Measurements from ENCODE around the gene GPRIN2.
A peak's percentile ranks its signal among the peaks of the same experiment; 100 is the strongest.
"Not testable (repeated sequence)": the region's sequence is repeated elsewhere in the genome, so short reads cannot be mapped to it uniquely, and the experiment has no call there.

GPRIN2 gene

GRCh38 chr10:46556515-46557318, at the start of gene GPRIN2:
Gene GPRIN2, minus strand, starts transcription at chr10:46556658. Its CDS starts 5,922 bp downstream, at chr10:46550736.
- in situ Hi-C loops (cut with MboI; ENCODE audit: low pct_unique_long_range_greater_than_20kb, low sequenced_read_pairs) = no loop called here
- no peak for DNase-seq

GRCh38 chr10:46600516-46600915, 44.1 kb upstream of the GPRIN2 start:
- in situ Hi-C loops (cut with MboI; ENCODE audit: low pct_unique_long_range_greater_than_20kb, low sequenced_read_pairs); DNase-seq: not testable (repeated sequence)

DNA sequence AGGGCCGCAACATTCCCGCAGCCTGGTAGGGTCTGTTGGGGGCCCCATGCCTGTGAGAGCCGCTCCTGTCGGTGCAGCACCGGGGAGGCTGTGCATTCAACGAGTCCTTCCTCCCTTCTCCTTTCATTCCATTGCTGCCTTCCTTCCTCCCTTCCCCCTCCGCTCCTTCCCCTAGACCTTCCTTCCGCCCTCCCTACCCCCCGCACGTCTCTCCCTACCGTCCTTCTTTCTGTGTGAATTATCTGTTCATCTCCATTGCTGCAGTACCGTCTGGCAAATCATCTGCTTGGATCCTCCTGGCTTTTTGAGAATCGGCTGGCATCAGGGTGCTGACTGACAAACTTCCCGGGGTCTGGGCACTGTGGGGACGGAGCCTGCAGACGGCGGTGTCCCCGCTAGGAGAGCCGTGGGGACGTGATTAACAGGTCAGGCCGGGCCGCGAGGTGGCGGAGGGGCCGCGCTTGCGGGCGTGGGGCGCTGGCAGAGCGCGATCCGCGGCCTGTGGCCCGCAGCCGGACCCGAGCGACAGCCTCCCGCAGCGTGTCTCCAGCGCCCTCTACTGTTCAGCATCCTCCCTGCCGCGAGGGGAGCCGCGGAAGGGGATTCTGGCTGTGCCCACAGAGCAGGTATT, 41.3 kb upstream of the GPRIN2 start:
- in situ Hi-C loops (cut with MboI; ENCODE audit: low pct_unique_long_range_greater_than_20kb, low sequenced_read_pairs) = not testable (repeated sequence)

GRCh38 chr10:46596570-46596969, 40.1 kb upstream of the GPRIN2 start:
- in situ Hi-C loops (cut with MboI; ENCODE audit: low pct_unique_long_range_greater_than_20kb, low sequenced_read_pairs); DNase-seq: not testable (repeated sequence)

More for the DNA sequence above, 41.3 kb upstream of the GPRIN2 start:
- peak; percentile 0 for DNase-seq

DNA sequence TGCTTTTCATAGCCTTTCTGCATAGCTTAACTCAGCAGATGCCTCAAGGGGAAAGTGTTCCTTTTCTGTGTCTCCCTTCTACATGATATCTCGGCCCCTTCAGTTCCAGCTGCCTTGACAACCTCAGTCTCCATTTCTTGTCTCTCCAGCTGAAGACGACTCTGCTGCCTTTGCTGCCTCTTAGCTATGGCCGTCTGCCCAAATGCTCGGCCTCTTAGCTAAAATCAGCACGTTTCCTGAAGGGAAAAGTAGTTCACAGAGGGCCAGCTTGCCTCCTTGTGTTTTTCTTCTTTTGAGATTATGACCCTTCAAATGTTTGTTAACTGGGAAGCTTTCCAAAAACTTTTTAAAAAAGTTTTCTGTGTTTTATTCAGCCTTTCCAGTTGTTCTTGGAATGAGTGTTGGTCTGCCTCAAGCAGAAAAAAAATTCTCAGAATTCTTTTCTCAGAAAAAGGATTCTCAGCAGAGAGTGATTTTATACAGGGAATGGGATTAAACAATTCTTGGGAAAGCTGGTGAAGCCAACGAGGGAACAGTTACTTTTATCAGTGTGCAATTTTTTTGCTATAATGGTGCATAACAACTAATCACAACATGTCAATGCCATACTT, 38.1 kb upstream of the GPRIN2 start:
- in situ Hi-C loops (cut with MboI; ENCODE audit: low pct_unique_long_range_greater_than_20kb, low sequenced_read_pairs) = not testable (repeated sequence)

GRCh38 chr10:46593307-46593706, 36.8 kb upstream of the GPRIN2 start:
- DNase-seq; in situ Hi-C loops (cut with MboI; ENCODE audit: low pct_unique_long_range_greater_than_20kb, low sequenced_read_pairs): not testable (repeated sequence)

More for the DNA sequence above, 38.1 kb upstream of the GPRIN2 start:
- DNase-seq = not testable (repeated sequence)

DNA sequence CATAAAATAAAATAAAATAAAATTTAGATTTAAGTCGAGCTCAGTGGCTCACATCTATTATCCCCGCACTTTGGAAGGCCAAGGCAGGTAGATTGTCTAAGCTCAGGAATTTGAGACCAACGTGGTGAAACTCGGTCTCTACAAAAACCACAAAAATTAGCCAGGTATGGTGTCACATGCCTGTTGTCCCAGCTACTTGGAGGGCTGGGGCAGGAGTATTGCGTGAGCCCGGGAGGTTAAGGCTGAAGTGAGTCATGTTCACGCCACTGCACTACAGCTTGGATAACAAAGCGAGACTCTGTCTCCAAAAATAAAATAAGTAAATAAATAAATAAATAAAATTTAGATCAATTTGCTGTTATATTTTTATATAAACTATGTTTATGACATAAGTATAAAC, 34.6 kb upstream of the GPRIN2 start:
- in situ Hi-C loops (cut with MboI; ENCODE audit: low pct_unique_long_range_greater_than_20kb, low sequenced_read_pairs); DNase-seq: not testable (repeated sequence)

DNA sequence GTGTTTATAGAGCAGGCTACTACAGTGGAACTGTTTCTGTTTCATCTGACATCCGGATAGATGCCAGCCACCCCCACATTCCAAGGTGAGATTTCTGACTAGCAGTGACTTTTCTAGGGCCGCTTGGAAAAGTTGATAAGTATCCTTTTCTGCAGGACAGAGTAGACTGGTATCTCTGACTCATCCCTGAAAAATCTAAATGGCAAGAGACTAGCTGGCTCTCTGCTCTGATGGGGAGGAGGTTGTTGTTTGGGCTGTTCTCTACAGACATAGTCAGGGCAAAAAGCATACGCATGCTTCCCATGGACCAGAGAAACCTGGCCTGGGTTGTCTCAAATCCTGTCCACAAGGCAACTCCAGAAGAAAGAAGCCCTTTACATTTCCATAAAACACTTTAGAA, 33.1 kb upstream of the GPRIN2 start:
- DNase-seq; in situ Hi-C loops (cut with MboI; ENCODE audit: low pct_unique_long_range_greater_than_20kb, low sequenced_read_pairs): not testable (repeated sequence)

- DNase-seq; in situ Hi-C loops (cut with MboI; ENCODE audit: low pct_unique_long_range_greater_than_20kb, low sequenced_read_pairs): not testable (repeated sequence)
Measured at GRCh38 chr10:46588221-46588620, 31.8 kb upstream of the GPRIN2 start.

DNA sequence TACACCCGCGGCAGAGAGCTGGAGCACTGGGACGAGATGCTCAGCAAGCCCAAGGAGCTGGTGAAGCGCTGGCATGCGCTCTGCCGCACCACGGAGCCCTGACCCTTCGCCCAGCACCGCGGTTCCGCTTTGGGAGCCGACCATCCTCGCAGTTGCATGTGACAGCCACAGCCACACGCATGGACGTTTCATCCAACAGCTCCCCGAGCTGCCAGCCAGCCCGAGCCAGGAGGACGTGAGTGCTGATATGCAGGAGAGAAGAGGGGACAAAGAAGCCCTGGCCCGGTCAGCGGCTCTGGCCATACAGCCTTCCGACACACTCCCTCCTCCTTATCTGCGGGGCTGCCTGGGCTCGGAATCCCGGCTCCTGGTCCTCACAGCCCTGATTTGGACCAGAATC, 31.1 kb upstream of the GPRIN2 start:
- DNase-seq; in situ Hi-C loops (cut with MboI; ENCODE audit: low pct_unique_long_range_greater_than_20kb, low sequenced_read_pairs): not testable (repeated sequence)

DNA sequence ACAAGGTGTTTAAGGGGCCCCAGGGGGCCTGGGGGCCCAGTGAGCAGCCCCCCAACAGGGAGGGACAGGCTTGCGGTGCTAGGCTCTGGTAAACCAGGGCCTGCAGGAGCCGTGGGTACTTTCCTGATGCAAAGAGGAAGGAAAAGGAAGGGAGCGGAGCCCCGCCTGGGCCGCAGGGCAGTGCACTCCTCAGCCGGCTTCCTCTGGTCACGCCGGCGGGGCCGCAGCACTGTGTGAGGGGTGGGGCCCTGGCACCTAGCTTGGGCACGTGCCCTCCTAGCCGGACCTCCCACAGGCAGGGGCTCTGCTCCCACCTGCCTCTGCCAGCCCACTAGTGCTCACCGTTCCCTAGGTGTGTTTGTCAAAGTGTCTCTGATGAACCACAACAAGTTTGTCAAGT, 28.8 kb upstream of the GPRIN2 start:
- DNase-seq; in situ Hi-C loops (cut with MboI; ENCODE audit: low pct_unique_long_range_greater_than_20kb, low sequenced_read_pairs): not testable (repeated sequence)

DNA sequence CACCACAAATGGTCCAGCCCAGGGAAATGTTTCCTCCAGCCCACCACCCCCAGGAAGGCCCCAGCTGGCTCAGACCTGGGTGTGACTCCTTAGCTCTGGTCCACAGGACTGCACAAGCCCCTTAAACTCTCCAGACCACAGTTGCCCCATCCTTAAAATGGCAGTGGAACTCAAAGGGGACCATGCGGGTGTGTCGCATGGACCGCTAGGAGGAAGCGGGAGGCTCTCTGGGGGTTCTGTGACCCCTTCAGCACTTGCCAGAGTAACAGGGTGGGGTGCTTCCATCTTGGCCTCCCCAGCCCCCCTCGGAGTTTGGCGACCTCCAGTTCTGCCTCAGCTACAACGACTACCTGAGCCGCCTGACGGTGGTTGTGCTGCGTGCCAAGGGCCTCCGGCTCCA, 27.7 kb upstream of the GPRIN2 start:
- in situ Hi-C loops (cut with MboI; ENCODE audit: low pct_unique_long_range_greater_than_20kb, low sequenced_read_pairs); DNase-seq: not testable (repeated sequence)

DNA sequence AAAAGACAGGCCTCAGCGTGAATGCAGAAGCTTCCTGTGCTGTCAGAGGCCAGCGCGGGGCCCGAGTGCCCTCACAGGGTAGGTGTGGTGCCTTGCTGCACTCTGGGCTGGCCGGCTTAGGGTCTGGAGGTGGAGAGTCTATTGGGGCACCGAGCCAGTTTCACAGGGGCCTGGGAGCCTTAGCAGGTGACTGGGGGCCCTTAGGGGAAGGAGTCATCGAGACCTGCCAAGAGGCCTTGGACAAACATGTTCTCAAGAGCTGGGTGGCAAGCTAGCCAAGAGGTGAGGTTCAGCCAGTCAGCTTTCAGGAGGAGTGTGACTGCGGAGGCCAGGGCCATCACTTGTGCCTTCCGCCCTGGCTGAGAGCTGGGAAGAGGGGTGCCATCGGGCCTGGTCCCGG, 26.1 kb upstream of the GPRIN2 start:
- in situ Hi-C loops (cut with MboI; ENCODE audit: low pct_unique_long_range_greater_than_20kb, low sequenced_read_pairs); DNase-seq: not testable (repeated sequence)

- DNase-seq; in situ Hi-C loops (cut with MboI; ENCODE audit: low pct_unique_long_range_greater_than_20kb, low sequenced_read_pairs): not testable (repeated sequence)
Measured at GRCh38 chr10:46581997-46582396, 25.5 kb upstream of the GPRIN2 start.

- in situ Hi-C loops (cut with MboI; ENCODE audit: low pct_unique_long_range_greater_than_20kb, low sequenced_read_pairs); DNase-seq: not testable (repeated sequence)
Measured at GRCh38 chr10:46579378-46579777, 22.9 kb upstream of the GPRIN2 start.

- in situ Hi-C loops (cut with MboI; ENCODE audit: low pct_unique_long_range_greater_than_20kb, low sequenced_read_pairs); DNase-seq: not testable (repeated sequence)
Measured at GRCh38 chr10:46578474-46579178, 22.2 kb upstream of the GPRIN2 start, which contains the start of gene SYT15. Gene SYT15, plus strand, starts transcription at chr10:46579128. Its CDS starts 41 bp downstream, at chr10:46579169.

DNA sequence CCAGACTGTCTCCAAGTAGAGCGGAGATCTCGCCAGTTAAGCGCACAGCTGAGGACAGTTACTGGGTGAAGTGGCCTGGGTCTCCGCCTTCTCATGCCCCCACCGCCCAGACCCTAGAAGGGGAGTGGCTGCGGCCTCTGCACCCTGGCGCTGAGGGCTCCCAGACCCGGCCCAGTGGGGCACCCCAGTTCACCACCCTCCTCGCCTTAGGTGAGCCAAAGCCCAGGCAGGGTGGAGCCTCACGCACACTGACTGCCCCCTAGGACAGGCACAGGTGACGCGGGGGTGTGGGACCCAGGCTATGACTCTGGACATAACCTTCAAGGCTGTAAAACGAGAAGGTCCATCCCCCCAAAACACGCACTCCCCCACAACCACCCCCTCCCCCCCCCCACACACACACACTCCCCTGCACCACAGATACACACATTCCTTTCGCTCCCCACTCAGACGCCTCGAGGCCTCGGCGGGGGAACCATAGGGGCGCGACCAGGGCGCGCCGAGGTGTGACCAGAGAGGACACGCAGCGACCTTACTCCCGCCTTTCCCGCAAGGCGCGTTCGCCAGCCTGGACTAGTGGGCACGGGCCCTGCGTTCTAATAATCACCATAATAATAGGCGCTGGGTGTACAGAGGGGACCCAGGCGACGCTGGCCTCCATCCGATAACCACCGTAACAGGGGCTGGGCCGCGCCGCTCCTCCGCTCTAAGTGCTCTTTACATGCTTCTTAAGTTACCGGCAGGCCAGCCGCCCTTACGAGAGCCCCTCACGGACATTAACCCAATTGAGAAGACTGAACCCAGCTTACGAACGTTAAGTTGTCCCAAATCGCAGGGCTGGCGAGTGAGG, 21.4 kb upstream of the GPRIN2 start:
- in situ Hi-C loops (cut with MboI; ENCODE audit: low pct_unique_long_range_greater_than_20kb, low sequenced_read_pairs); DNase-seq: not testable (repeated sequence)

DNA sequence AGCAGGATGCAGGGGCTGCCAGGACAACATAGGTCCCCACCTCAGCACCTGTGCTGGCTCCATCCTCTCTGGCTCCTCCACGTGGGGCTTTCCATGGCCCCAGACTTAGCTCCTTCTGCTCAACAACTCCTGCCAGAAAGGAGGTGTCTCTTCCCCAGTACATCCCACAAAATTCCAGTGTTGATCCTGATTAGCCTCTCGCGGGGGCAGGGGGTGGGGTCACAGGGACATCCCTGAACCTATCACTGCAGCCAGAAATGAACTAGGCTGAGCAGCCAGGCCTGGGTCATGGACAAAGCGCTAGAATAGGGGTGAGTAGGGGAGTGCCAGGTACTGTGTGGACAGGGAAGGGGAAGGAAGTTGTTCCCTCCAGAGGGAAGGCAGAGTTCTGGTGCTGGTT, 17.4 kb upstream of the GPRIN2 start:
- in situ Hi-C loops (cut with MboI; ENCODE audit: low pct_unique_long_range_greater_than_20kb, low sequenced_read_pairs) = not testable (repeated sequence)

More for the DNA sequence above, 17.4 kb upstream of the GPRIN2 start:
- DNase-seq = not testable (repeated sequence)

Data from KBM-7 (cell line).